Measurements from ENCODE around the gene PTPN1. TPM values are rescaled to one million over a fixed set of nuclear protein-coding genes. Genes with fewer than 3 reads are reported as not detected.

The PTPN1 gene
- total and polyA plus RNA-seq, 2 donors (not counting 3 experiments of a cell fraction or from before 2014, with no cell fraction given) = 41.1 to 64.3 TPM

- intact Hi-C loops (cut with micrococcal nuclease) (no loop called here), dilution Hi-C loops (cut with MboI; ENCODE audit: extremely low pct_ligation_motif_present, low sequenced_read_pairs) (no loop called here)
- Histone ChIP-seq H3K9me3 (replicated peaks; ENCODE audit: control insufficient read depth, insufficient read depth, low read length) (no peaks in the 10 kb centered on the region), H3K4me1 (ENCODE audit: control insufficient read depth, extremely low read depth, insufficient read depth, low read length) (peaks cover 40% of the 10 kb centered on the region), H3K4me3 (replicated peaks in 1 of 3; ENCODE audit: insufficient read depth in 1 of 3, low read depth in 1 of 3, low read length in 3 of 3) (no peak overlapping the region), H3K36me3 (ENCODE audit: control insufficient read depth in 2 of 2, extremely low read depth in 1 of 2, insufficient read depth in 2 of 2, low read length in 2 of 2) (no peaks in the 10 kb centered on the region), H3K27ac (ENCODE audit: insufficient read depth, low read depth, low read length) (no peak overlapping the region), H3K9me1 (replicated peaks; ENCODE audit: control insufficient read depth, extremely low read depth, insufficient read depth, low read length) (no peaks in the 10 kb centered on the region), H3K4me2 (ENCODE audit: insufficient read depth, low read length) (no peak overlapping the region), H4K20me1 (replicated peaks; ENCODE audit: control insufficient read depth, extremely low read depth, insufficient read depth, low read length) (no peaks in the 10 kb centered on the region), H2AFZ (ENCODE audit: low read depth, low read length) (no peak overlapping the region), H3K9ac (replicated peaks; ENCODE audit: extremely low read depth, insufficient read depth, low read length) (no peak overlapping the region), H3K79me2 (ENCODE audit: control insufficient read depth, insufficient read depth, low read length) (peaks cover 93% of the 10 kb centered on the region), H3K27me3 (ENCODE audit: control insufficient read depth in 2 of 2, insufficient read depth in 2 of 2, low read length in 2 of 2) (no peaks in the 10 kb centered on the region)
- DNase-seq (ENCODE audit: low read depth, low spot score) (no peak), FAIRE-seq (no peak)
- no TSS peak for BruUV-seq (replicated peaks)
- ChIA-PET CTCF (interaction anchor here (0.7 to 1.5 kb wide), 5 partner anchors 10 to 50 kb away, joined by 3 to 5 read pairs (median 4); no protein-coding TSS in a partner anchor), POLR2A (no interaction called here)
- no peak for TF ChIP-seq GATA2 (IDR thresholded peaks at IDR 0.05; ENCODE audit: insufficient read depth, insufficient read length, low read depth, low read length)
- TF ChIP-seq FOS (IDR thresholded peaks at IDR 0.05; ENCODE audit: borderline replicate concordance, insufficient read depth, low read length) = no peak
- TF ChIP-seq MYC (IDR thresholded peaks at IDR 0.05; ENCODE audit: low read depth, low read length) = no peak
Observed at GRCh38 chr20:50521221-50522052, 11.3 kb downstream of the PTPN1 start.

- DNase-seq (ENCODE audit: low read depth, low spot score) = no peak
- ChIA-PET POLR2A (no interaction called here), CTCF (interaction anchor here (0.8 to 1.5 kb wide), 5 partner anchors 18 to 54 kb away, joined by 3 to 5 read pairs (median 4); no protein-coding TSS in a partner anchor)
- no peaks in the 10 kb centered on the region for H4K20me1 ChIP-seq (replicated peaks; ENCODE audit: control insufficient read depth, extremely low read depth, insufficient read depth, low read length)
- H3K36me3 ChIP-seq (ENCODE audit: control insufficient read depth in 2 of 2, extremely low read depth in 1 of 2, insufficient read depth in 2 of 2, low read length in 2 of 2) = no peaks in the 10 kb centered on the region
- no peak for TF ChIP-seq MAX (IDR thresholded peaks at IDR 0.05; ENCODE audit: insufficient read depth, insufficient read length)
- no peak for TF ChIP-seq MYC (IDR thresholded peaks at IDR 0.05; ENCODE audit: low read depth, low read length)
- no peak for TF ChIP-seq GATA2 (IDR thresholded peaks at IDR 0.05; ENCODE audit: insufficient read depth, insufficient read length, low read depth, low read length)
- no peak for TF ChIP-seq POLR2A (IDR thresholded peaks at IDR 0.05; ENCODE audit: low read depth, low read length)
- TF ChIP-seq EZH2 (IDR thresholded peaks at IDR 0.05; ENCODE audit: borderline replicate concordance, low read depth, low read length, severe bottlenecking) = no peak
- no peak for TF ChIP-seq FOS (IDR thresholded peaks at IDR 0.05; ENCODE audit: borderline replicate concordance, insufficient read depth, low read length)
- no peak for TF ChIP-seq JUN (IDR thresholded peaks at IDR 0.05; ENCODE audit: borderline replicate concordance, insufficient read depth, insufficient read length, low read depth)
- no peak for TF ChIP-seq POLR2AphosphoS5 (IDR thresholded peaks at IDR 0.05; ENCODE audit: insufficient read depth, low read depth, low read length)
- no peak for TF ChIP-seq CTCF (IDR thresholded peaks at IDR 0.05; ENCODE audit: extremely low read depth in 1 of 2, insufficient read depth in 1 of 2, low read depth in 1 of 2, low read length in 2 of 2)
- dilution Hi-C loops (cut with MboI; ENCODE audit: extremely low pct_ligation_motif_present, low sequenced_read_pairs) (no loop called here), intact Hi-C loops (cut with micrococcal nuclease) (no loop called here)
- BruUV-seq (replicated peaks) = no TSS peak
- no peaks in the 10 kb centered on the region for H3K9me3 ChIP-seq (replicated peaks; ENCODE audit: control insufficient read depth, insufficient read depth, low read length)
- H3K4me1 ChIP-seq (ENCODE audit: control insufficient read depth, extremely low read depth, insufficient read depth, low read length) = peaks cover 47% of the 10 kb centered on the region
- H3K4me2 ChIP-seq (ENCODE audit: insufficient read depth, low read length) = no peak overlapping the region
- no peak overlapping the region for H2AFZ ChIP-seq (ENCODE audit: low read depth, low read length)
- H3K4me3 ChIP-seq (replicated peaks in 1 of 3; ENCODE audit: insufficient read depth in 1 of 3, low read depth in 1 of 3, low read length in 3 of 3) = no peak overlapping the region
- H3K79me2 ChIP-seq (ENCODE audit: control insufficient read depth, insufficient read depth, low read length) = peaks cover 93% of the 10 kb centered on the region
- H3K9me1 ChIP-seq (replicated peaks; ENCODE audit: control insufficient read depth, extremely low read depth, insufficient read depth, low read length) = no peaks in the 10 kb centered on the region
- H3K27ac ChIP-seq (ENCODE audit: insufficient read depth, low read depth, low read length) = no peak overlapping the region
- H3K27me3 ChIP-seq (ENCODE audit: control insufficient read depth in 2 of 2, insufficient read depth in 2 of 2, low read length in 2 of 2) = no peaks in the 10 kb centered on the region
- H3K9ac ChIP-seq (replicated peaks; ENCODE audit: extremely low read depth, insufficient read depth, low read length) = no peak overlapping the region
- no peak for FAIRE-seq
Observed at GRCh38 chr20:50522053-50522674, 12.0 kb downstream of the PTPN1 start.

Data from endothelial cell of umbilical vein (primary cell).